Stimulated activated CD4-positive, alpha-beta T cell treated with anti-CD3 and anti-CD28 coated beads, TNF-alpha, amount 100 ng/mL, for 4 hours (primary cell): ENCODE data around the gene HDAC4.
A peak's percentile ranks its signal among the peaks of the same experiment; 100 is the strongest.

Source experiments
- DNase-seq, 3 experiments: peaks; one replicate each; pipeline ENCODE4 v3.0.0-alpha.2; 2020; ENCODE audit warnings: low read depth in 3 of 3

Gene HDAC4

GRCh38 chr2:239327536-239328350 lies 73.1 kb downstream of the HDAC4 start:
- no peak for DNase-seq

GRCh38 chr2:239326831-239327535 lies 73.8 kb downstream of the HDAC4 start:
- peak; percentile 23 to 65 (median 60) for DNase-seq

- no peak for DNase-seq
Observed at GRCh38 chr2:239324456-239324855, 76.4 kb downstream of the HDAC4 start.

- DNase-seq: no peak
Observed at GRCh38 chr2:239323447-239323846, 77.4 kb downstream of the HDAC4 start.

GRCh38 chr2:239322416-239323086 lies 78.3 kb downstream of the HDAC4 start:
- peak in 1 of 3 experiments; percentile 13 for DNase-seq

GRCh38 chr2:239321596-239322415 lies 79.0 kb downstream of the HDAC4 start:
- peak in 2 of 3 experiments; percentile 28 to 50 for DNase-seq

GRCh38 chr2:239318790-239319661 lies 81.8 kb downstream of the HDAC4 start:
- DNase-seq: no peak

GRCh38 chr2:239318151-239318611 lies 82.6 kb downstream of the HDAC4 start:
- no peak for DNase-seq

- no peak for DNase-seq
Observed at GRCh38 chr2:239316562-239317465, 84.0 kb downstream of the HDAC4 start.

- DNase-seq: no peak
Observed at GRCh38 chr2:239315308-239315707, 85.5 kb downstream of the HDAC4 start.

- no peak for DNase-seq
Observed at GRCh38 chr2:239313776-239314175, 87.0 kb downstream of the HDAC4 start.

GRCh38 chr2:239312741-239313667 lies 87.8 kb downstream of the HDAC4 start:
- no peak for DNase-seq

GRCh38 chr2:239312081-239312511 lies 88.7 kb downstream of the HDAC4 start:
- no peak for DNase-seq

GRCh38 chr2:239311132-239312040 lies 89.4 kb downstream of the HDAC4 start:
- DNase-seq: no peak

GRCh38 chr2:239310401-239311061 lies 90.3 kb downstream of the HDAC4 start:
- DNase-seq: no peak

- no peak for DNase-seq
Observed at GRCh38 chr2:239309398-239310245, 91.2 kb downstream of the HDAC4 start.
